Esophagus muscularis mucosa (tissue), 4 donors: ENCODE data around the gene SPATA21. TPM values are rescaled to one million over a fixed set of nuclear protein-coding genes. Genes with fewer than 3 reads are reported as not detected.
"Not testable (repeated sequence)": the region's sequence is repeated elsewhere in the genome, so short reads cannot be mapped to it uniquely, and the experiment has no call there.

Experiments
- DNase-seq: peaks from one replicate; pipeline ENCODE4 v3.0.0-alpha.2; 2017; ENCODE audit errors: extremely low spot score
- H3K27ac ChIP-seq, 4 donors: fragments of 200-600 bp; sonication (generic); replicated peaks in 1 of 4; 1 replicate in 3 of 4; 2 replicates in 1 of 4; pipeline ENCODE4 v1.5.1; 2016 to 2019; ENCODE audit warnings: mild to moderate bottlenecking in 1 of 4
- H3K27me3 ChIP-seq, 4 donors: fragments of 200-600 bp; sonication (generic); one replicate each; pipeline versions ENCODE4 v1.5.1 to v1.6.0; 2016 to 2019
- H3K36me3 ChIP-seq, 4 donors: fragments of 200-600 bp; sonication (generic); one replicate each; pipeline ENCODE4 v1.5.1; 2016 to 2019
- H3K4me1 ChIP-seq, 4 donors: fragments of 200-600 bp; sonication (generic); one replicate each; pipeline ENCODE4 v1.5.1; 2016 to 2019
- H3K4me3 ChIP-seq, 4 donors: fragments of 200-600 bp; sonication (generic); 1 replicate in 2 of 4; 2 replicates in 2 of 4; pipeline ENCODE4 v1.5.1; 2016 to 2019; ENCODE audit warnings: mild to moderate bottlenecking in 4 of 4, moderate library complexity in 1 of 4
- H3K9me3 ChIP-seq, 4 donors: fragments of 200-600 bp; sonication (generic); 1 replicate in 3 of 4; 2 replicates in 1 of 4; pipeline ENCODE4 v1.5.1; 2016 to 2019
- CTCF ChIP-seq, 3 experiments: fragments of 200-600 bp in 2 of 3; fragments of 450-650 bp in 1 of 3; sonication (generic) in 2 of 3; IDR thresholded peaks; one replicate each; pipeline ENCODE4 v1.5.1; 2017 to 2019; ENCODE audit warnings: antibody characterized with exemption in 3 of 3, mild to moderate bottlenecking in 2 of 3, moderate library complexity in 1 of 3
- EP300 ChIP-seq: sonication (generic); formaldehyde crosslinking; IDR thresholded peaks from one replicate; pipeline ENCODE4 v1.6.1; 2017; ENCODE audit warnings: antibody characterized with exemption
- POLR2A ChIP-seq: fragments of 450-650 bp; IDR thresholded peaks from one replicate; pipeline ENCODE4 v1.6.1; 2017; ENCODE audit warnings: antibody characterized with exemption, moderate library complexity, mild to moderate bottlenecking, low read depth
- POLR2AphosphoS5 ChIP-seq, 2 donors: sonication (generic); formaldehyde crosslinking; IDR thresholded peaks; one replicate each; pipeline ENCODE4 v1.6.1; 2017; ENCODE audit warnings: antibody characterized with exemption in 2 of 2
- WGBS: methylation state at CpG from one replicate; pipeline ENCODE4 v1.1.5; 2018; 5-methylcytosine and 5-hydroxymethylcytosine counted together
- intact Hi-C: fragments of 100-400 bp; cut with DNase I; formaldehyde crosslinking; loops from one replicate; pipeline ENCODE4 v1.15.1; 2023
- total RNA-seq, 4 donors: library from RNA; depleted of rRNA; stranded (reverse); fragments of >200 nt; gene quantifications; one replicate each; pipeline versions ENCODE4 v1.1.0 to v1.2.1, GENCODE V29; 2016

Gene SPATA21
- total RNA-seq, 4 donors from 2014 or later = not detected

- H3K36me3 ChIP-seq = peaks cover 29 to 92% (median 81%) of the 10 kb centered on the region in 4 donors
- no peak for DNase-seq
These were observed 21.6 kb upstream of the SPATA21 start for GRCh38 chr1:16458831-16459230.

DNA sequence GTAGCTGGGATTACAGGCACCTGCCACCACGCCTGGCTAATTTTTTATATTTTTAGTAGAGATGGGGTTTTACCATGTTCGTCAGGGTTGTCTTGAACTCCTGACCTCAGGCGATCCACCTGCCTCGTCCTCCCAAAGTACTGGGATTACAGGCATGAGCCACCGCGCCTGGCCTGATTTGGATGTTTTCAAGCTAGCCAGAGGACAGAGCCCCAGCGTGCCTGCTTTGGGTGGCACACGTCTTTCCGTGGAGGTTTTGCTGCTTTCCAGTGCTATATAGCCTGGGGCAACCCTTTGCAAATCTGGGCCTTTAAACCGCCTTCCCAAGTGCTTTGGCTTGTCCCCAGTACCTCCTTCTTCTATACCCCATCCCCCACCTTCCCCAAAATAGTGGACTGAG lies 18.9 kb upstream of the SPATA21 start:
- H3K4me3 ChIP-seq, H3K27ac ChIP-seq, H3K4me1 ChIP-seq, H3K27me3 ChIP-seq, intact Hi-C loops, H3K9me3 ChIP-seq, DNase-seq: not testable (repeated sequence)
- H3K36me3 ChIP-seq = peaks cover 47 to 99% (median 84%) of the 10 kb centered on the region in 4 donors
- 92% methylated on average over 8 of the region's 10 CpGs for WGBS

More at GRCh38 chr1:16458831-16459230, 21.6 kb upstream of the SPATA21 start:
- Histone ChIP-seq H3K27ac (no peak overlapping the region), H3K27me3 (no peaks in the 10 kb centered on the region), H3K4me3 (no peak overlapping the region), H3K4me1 (peaks cover 0 to 4% (median 1%) of the 10 kb centered on the region in 4 donors), H3K9me3 (no peaks in the 10 kb centered on the region)
- 90% methylated on average over 4 of the region's 6 CpGs for WGBS
- intact Hi-C loops = no loop called here
- TF ChIP-seq EP300 (no peak), POLR2AphosphoS5 (IDR thresholded peaks at IDR 0.05) (no peak), CTCF (IDR thresholded peaks at IDR 0.05) (no peak), POLR2A (no peak)

- H3K36me3 ChIP-seq = peaks cover 47 to 100% (median 88%) of the 10 kb centered on the region in 4 donors
- H3K4me3 ChIP-seq, H3K4me1 ChIP-seq, H3K27ac ChIP-seq, H3K9me3 ChIP-seq, H3K27me3 ChIP-seq, DNase-seq, intact Hi-C loops: not testable (repeated sequence)
- WGBS = 92% methylated on average over 3 of the region's 3 CpGs
These were observed 17.7 kb upstream of the SPATA21 start for GRCh38 chr1:16454909-16455308.

- peaks cover 44 to 100% (median 94%) of the 10 kb centered on the region in 4 donors for H3K36me3 ChIP-seq
- intact Hi-C loops = no loop called here
- H3K9me3 ChIP-seq = no peaks in the 10 kb centered on the region
- no peak overlapping the region for H3K4me3 ChIP-seq
- WGBS = 74% methylated on average over 13 of the region's 13 CpGs
- no peaks in the 10 kb centered on the region for H3K27me3 ChIP-seq
- no peak overlapping the region for H3K27ac ChIP-seq
- H3K4me1 ChIP-seq = peaks cover 0 to 2% (median 0%) of the 10 kb centered on the region in 4 donors
- TF ChIP-seq POLR2A (no peak), POLR2AphosphoS5 (IDR thresholded peaks at IDR 0.05) (no peak), CTCF (IDR thresholded peaks at IDR 0.05) (no peak), EP300 (no peak)
- DNase-seq = no peak
These were observed 14.8 kb upstream of the SPATA21 start for GRCh38 chr1:16451841-16452528.

DNA sequence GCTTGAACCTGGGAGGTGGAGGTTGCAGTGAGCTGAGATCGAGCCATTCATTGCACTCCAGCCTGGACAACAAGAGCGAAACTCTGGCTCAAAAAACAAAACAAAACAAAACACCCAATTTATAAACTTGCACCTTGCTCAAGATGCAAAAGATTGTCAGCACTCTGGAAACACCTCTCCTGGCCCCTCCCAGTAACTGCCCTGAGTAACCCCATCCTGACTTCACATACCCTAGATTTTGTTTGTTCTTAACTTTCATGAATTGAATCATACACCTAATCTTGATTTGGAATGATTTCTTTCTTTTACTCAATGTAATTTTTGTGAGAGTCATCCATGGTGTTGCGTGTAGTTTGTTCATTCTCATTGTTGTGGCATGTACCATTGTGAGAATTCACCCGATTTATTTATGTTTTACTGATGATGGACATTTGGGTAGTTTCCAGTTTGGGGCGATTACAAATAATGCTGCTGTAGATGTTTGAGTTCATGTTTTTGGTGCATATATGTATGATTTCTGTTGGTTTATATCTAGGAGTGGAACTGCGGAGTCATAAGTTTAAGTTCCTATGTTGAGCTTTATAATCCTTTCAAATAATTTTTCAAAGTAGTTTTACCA lies 13.7 kb upstream of the SPATA21 start:
- H3K4me3 ChIP-seq = no peak overlapping the region
- H3K9me3 ChIP-seq = no peaks in the 10 kb centered on the region
- WGBS = 75% methylated on average over 6 of the region's 6 CpGs
- peaks cover 37 to 100% (median 92%) of the 10 kb centered on the region in 4 donors for H3K36me3 ChIP-seq
- TF ChIP-seq CTCF (IDR thresholded peaks at IDR 0.05) = no peak
- no peak for TF ChIP-seq POLR2AphosphoS5 (IDR thresholded peaks at IDR 0.05)
- TF ChIP-seq EP300 = no peak
- no peak for TF ChIP-seq POLR2A
- intact Hi-C loops = no loop called here
- peaks cover 0 to 2% (median 0%) of the 10 kb centered on the region in 4 donors for H3K4me1 ChIP-seq
- no peak overlapping the region for H3K27ac ChIP-seq
- H3K27me3 ChIP-seq = no peaks in the 10 kb centered on the region
- no peak for DNase-seq
